K562 (cell line): ENCODE data around the gene SDHAF3.

ENCODE experiments used
- CHD2 ChIP-seq: IDR thresholded peaks from 2 replicates; pipeline ENCODE4 v1.6.1; 2011; ENCODE audit warnings: low read depth, low read length
- GABPB1 ChIP-seq: sonication (generic); formaldehyde crosslinking; IDR thresholded peaks from 2 replicates; pipeline ENCODE4 v1.8.0; 2022; ENCODE audit warnings: mild to moderate bottlenecking, missing genetic modification reagents
- POLR2A ChIP-seq: fragments of 450-650 bp; conservative IDR thresholded peaks from 2 replicates; pipeline ENCODE4 v1.6.1; 2016
- TF ChIP-seq, protein P1 (sequence below): fragments of 450-650 bp; IDR thresholded peaks from 2 replicates; pipeline ENCODE4 v1.7.1; 2018; ENCODE audit warnings: mild to moderate bottlenecking, low read depth; ENCODE audit not compliant: partially characterized antibody
- TF ChIP-seq, protein P2 (sequence below), 3 experiments: IDR thresholded peaks in 2 of 3; conservative IDR thresholded peaks in 1 of 3; 2 replicates each; pipeline ENCODE4 v1.5.1; 2011 to 2012; ENCODE audit warnings: low read length in 3 of 3, mild to moderate bottlenecking in 3 of 3, control low read depth in 2 of 3, improper control_type of control experiment in 1 of 3, inconsistent platforms in 1 of 3, low read depth in 1 of 3, mixed read lengths in 1 of 3, moderate library complexity in 1 of 3; ENCODE audit not compliant: insufficient read depth in 2 of 3

DNA sequence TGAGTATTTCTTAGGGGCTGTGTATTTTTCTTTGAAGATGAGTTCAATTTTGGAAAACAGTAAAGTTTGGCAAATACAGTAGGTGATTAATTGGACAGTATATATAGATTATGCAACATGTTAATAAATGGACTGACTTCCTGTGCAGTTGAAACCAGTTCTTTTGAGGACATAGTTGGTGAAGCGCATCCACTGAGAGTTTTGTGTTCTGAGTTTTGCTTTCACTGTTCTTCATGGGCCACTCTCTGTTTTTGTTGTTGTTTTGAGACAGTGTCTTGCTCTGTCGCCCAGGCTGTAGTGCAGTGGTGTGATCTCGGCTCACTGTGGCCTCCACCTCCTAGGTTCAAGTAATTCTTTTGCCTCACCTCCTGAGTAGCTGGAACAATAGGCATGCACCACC, 109.0 kb downstream of the SDHAF3 start:
- TF ChIP-seq, protein P1, sequence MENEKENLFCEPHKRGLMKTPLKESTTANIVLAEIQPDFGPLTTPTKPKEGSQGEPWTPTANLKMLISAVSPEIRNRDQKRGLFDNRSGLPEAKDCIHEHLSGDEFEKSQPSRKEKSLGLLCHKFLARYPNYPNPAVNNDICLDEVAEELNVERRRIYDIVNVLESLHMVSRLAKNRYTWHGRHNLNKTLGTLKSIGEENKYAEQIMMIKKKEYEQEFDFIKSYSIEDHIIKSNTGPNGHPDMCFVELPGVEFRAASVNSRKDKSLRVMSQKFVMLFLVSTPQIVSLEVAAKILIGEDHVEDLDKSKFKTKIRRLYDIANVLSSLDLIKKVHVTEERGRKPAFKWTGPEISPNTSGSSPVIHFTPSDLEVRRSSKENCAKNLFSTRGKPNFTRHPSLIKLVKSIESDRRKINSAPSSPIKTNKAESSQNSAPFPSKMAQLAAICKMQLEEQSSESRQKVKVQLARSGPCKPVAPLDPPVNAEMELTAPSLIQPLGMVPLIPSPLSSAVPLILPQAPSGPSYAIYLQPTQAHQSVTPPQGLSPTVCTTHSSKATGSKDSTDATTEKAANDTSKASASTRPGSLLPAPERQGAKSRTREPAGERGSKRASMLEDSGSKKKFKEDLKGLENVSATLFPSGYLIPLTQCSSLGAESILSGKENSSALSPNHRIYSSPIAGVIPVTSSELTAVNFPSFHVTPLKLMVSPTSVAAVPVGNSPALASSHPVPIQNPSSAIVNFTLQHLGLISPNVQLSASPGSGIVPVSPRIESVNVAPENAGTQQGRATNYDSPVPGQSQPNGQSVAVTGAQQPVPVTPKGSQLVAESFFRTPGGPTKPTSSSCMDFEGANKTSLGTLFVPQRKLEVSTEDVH, result no peak
- TF ChIP-seq CHD2 (no peak), POLR2A (no peak), GABPB1 (CRISPR knock-in tag) (no peak)
- TF ChIP-seq, protein P2, sequence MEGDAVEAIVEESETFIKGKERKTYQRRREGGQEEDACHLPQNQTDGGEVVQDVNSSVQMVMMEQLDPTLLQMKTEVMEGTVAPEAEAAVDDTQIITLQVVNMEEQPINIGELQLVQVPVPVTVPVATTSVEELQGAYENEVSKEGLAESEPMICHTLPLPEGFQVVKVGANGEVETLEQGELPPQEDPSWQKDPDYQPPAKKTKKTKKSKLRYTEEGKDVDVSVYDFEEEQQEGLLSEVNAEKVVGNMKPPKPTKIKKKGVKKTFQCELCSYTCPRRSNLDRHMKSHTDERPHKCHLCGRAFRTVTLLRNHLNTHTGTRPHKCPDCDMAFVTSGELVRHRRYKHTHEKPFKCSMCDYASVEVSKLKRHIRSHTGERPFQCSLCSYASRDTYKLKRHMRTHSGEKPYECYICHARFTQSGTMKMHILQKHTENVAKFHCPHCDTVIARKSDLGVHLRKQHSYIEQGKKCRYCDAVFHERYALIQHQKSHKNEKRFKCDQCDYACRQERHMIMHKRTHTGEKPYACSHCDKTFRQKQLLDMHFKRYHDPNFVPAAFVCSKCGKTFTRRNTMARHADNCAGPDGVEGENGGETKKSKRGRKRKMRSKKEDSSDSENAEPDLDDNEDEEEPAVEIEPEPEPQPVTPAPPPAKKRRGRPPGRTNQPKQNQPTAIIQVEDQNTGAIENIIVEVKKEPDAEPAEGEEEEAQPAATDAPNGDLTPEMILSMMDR (IDR thresholded peaks at IDR 0.05 in 2 of 3, conservative IDR thresholded peaks at IDR 0.05 in 1 of 3; ENCODE audit: insufficient read depth in 2 of 3, low read depth in 1 of 3, low read length in 3 of 3), result no peak
